Fibroblast of skin of left biceps (primary cell): ENCODE results near the gene TBCK.

Experiments
- DNase-seq, 2 experiments: peaks; one replicate each; pipeline ENCODE4 v3.0.0-alpha.2; 2013; ENCODE audit warnings: low read depth in 2 of 2

Gene TBCK

GRCh38 chr4:105994061-105994460 lies 321.9 kb downstream of the TBCK start:
- DNase-seq, result no peak

GRCh38 chr4:105992641-105993305 lies 323.2 kb downstream of the TBCK start:
- no peak for DNase-seq

- DNase-seq, result no peak
Measured at GRCh38 chr4:105991726-105992125, 324.3 kb downstream of the TBCK start.
